ENCODE results near the gene ABCA2.

ABCA2 gene

DNA sequence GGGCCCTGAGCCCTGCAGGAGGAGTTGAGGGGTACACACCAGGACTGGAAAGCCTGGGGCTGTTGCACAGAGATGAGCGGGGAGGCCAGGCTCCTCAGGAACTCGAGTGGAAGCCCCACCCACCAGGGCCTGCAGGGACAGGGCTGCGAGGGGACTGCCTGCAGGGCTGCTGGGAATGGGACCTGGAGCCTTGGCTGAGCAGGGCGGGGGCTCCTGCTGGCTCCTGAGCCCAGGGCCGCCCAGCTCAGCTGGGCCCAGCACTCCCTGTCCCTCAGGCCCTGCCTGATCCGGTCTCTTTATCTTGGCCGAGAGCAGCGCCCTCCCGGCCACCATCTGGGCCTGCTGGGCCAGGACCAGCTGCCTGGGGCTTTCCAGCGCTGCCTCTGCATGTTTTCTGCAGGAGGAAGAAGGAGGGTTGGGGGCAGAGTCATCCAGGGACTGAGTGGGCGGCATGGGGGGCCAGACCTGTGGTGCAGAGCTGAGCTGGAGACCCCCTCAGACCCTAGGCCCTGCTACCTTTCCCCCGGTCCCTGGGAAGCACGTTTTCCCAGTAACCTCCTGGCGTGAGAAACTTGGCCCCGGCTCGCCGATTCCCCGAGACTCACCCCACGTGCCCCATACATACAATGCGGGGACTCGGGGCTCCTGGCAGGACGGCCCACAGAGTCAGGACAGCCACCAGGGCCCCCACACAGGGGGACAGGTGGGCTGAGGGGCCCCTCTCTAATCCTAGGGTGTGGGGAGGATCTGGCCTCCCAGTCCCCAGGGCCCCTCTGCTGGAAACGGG is 66.6 kb downstream of the ABCA2 start:
- no peaks in the 10 kb centered on the region for H3K27me3 Mint-ChIP-seq
- H3K4me3 Mint-ChIP-seq: no peak overlapping the region
- H3K36me3 Mint-ChIP-seq: no peaks in the 10 kb centered on the region
- no peak overlapping the region for H3K27ac Mint-ChIP-seq
- peaks cover 34% of the 10 kb centered on the region for H3K4me1 Mint-ChIP-seq (ENCODE audit: low read depth)
- H3K9me3 Mint-ChIP-seq (ENCODE audit: low read depth): no peaks in the 10 kb centered on the region

DNA sequence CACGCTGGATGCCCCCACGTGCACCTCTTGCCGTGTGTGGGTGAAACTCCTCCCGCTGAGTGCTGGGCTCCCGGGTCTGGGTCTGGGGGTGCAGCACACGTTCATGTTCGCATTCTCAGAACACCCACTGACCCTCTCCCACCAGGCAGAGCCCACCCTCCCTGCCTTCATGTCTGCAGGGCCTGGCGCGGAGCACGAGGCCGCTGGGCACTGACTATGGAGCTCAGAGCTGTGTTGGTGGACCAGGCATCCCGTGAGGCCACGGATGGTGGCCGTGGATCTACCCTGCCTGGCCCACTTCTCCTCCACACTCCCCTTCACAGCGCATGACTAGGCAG is 67.1 kb downstream of the ABCA2 start:
- Mint-ChIP-seq H3K27ac (no peak overlapping the region), H3K36me3 (no peaks in the 10 kb centered on the region), H3K9me3 (ENCODE audit: low read depth) (no peaks in the 10 kb centered on the region), H3K27me3 (no peaks in the 10 kb centered on the region), H3K4me3 (no peak overlapping the region), H3K4me1 (ENCODE audit: low read depth) (peaks cover 29% of the 10 kb centered on the region)

DNA sequence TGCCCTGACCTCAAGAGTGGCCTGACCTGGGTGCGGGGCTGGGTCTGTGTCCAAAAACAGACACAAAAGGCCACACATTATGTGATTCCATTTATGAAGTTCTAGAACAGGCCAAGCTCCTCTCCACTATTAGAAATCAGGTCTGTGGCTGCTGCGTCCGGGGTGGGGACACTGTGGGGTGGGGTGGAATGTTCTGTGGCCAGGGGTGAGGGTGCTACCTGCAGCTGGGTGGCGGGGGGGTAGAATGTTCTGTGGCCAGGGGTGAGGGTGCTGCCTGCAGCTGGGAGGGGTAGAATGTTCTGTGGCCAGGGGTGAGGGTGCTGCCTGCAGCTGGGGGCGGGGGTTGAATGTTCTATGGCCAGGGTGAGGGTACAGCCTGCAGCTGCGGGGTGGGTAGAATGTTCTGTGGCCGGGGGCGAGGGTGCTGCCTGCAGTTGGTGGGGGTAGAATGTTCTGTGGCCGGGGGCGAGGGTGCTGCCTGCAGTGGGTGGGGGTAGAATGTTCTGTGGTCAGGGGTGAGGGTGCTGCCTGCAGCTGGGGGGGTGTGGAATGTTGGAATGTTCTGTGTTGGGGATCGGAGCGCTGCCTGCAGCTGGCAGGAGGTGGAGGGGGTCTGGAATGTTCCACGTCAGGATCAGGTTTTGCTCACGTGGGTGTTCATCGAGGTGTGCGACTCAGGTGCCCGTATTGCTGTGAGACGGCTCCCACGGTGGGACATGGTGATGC is 67.7 kb downstream of the ABCA2 start:
- Mint-ChIP-seq H3K4me3 (no peak overlapping the region), H3K27me3 (no peaks in the 10 kb centered on the region), H3K9me3 (ENCODE audit: low read depth) (no peaks in the 10 kb centered on the region), H3K36me3 (no peaks in the 10 kb centered on the region), H3K27ac (no peak overlapping the region), H3K4me1 (ENCODE audit: low read depth) (peaks cover 24% of the 10 kb centered on the region)

DNA sequence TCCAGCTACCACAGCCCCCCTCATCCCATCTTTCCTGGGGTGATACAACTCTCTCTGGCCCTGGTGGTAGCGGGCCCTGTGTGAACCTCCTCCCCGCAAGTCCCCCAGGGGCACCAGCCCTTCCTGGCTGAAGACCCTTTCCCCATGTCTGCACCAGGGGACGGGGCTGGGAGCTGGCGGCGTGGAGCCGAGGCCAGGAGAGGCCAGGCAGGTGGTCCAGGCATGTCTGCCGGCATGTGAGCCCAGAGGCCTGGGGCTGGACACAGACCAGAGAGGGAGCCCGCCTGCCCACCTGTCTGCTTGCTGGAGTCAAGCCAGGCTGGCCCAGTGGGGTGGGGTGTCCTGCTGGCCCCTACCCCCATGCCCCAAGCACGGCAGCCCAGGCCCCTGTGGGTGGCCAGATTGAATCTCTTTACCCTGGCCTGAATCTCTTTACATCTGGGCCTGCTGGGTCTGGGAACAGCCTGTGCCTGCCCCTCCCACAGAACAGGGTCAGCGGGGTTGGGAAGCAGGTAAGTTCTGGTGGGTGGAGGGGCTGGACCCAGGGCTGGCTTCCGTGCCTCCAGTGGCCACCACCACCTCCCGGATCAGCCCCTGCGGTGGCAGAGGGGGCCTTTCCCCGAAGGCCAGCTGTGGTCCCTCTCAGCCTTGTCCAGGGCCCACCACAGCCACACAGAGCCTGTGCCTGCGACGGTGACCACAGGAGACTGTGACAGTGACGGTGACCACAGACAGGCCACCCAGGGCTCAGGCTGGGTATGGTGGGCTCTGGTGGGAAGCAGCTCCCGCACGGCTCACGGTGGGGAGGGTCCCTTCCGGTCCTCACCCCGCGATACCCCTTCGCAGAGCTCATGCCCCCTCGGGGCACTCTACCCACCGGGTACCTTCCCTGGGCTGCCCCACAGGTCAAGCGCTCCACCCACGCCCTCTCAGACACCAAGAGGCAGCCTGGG is 68.9 kb downstream of the ABCA2 start:
- peaks cover 19% of the 10 kb centered on the region for H3K4me1 Mint-ChIP-seq (ENCODE audit: low read depth)
- no peak overlapping the region for H3K27ac Mint-ChIP-seq
- H3K9me3 Mint-ChIP-seq (ENCODE audit: low read depth): no peaks in the 10 kb centered on the region
- no peaks in the 10 kb centered on the region for H3K27me3 Mint-ChIP-seq
- H3K36me3 Mint-ChIP-seq: no peaks in the 10 kb centered on the region
- no peak overlapping the region for H3K4me3 Mint-ChIP-seq

DNA sequence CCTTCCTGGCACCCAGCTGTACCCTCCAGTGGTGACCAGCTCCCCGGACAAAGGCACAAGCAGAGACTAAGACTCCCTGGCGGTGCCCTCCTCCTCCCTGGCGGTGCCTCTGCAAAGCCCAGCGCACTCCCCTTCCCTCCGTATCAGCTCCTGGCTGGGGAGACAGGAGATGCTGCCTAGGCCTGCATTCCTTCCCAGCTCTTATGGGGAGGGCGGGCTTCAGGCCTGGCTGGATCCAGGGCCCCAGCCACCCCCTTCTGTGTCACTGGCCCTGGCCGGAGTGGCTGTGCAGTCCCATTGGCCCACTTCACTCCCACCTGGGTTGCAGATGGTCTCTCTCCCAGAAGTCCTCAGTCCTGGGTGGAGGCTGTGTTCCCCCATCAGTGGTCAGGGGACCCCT is 69.6 kb downstream of the ABCA2 start:
- Mint-ChIP-seq H3K4me1 (ENCODE audit: low read depth) (peaks cover 19% of the 10 kb centered on the region), H3K4me3 (no peak overlapping the region)

DNA sequence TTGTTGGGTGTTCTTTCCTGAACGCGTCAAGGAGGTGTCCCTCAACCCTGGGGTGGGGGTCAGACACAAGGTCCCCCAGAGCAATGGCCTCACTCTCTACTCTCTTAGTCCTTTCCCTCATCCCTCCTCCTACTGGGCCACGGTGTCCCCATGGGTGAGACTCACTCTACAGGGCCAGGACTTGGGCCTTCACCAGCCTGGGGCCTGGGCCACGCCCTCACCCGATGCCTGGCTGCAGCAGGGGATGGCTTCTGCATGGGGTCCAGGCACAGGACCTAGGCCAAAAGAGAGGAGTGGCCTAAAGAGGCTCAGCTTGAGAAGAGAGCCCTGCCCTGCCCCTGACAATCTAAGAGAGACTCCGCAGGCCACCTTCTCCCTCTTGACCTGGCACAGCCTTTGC is 70.1 kb downstream of the ABCA2 start:
- Mint-ChIP-seq H3K4me3 (no peak overlapping the region), H3K27me3 (no peaks in the 10 kb centered on the region), H3K9me3 (ENCODE audit: low read depth) (no peaks in the 10 kb centered on the region), H3K4me1 (ENCODE audit: low read depth) (peaks cover 16% of the 10 kb centered on the region), H3K27ac (no peak overlapping the region), H3K36me3 (no peaks in the 10 kb centered on the region)

More for the DNA sequence above, 69.6 kb downstream of the ABCA2 start:
- no peaks in the 10 kb centered on the region for H3K9me3 Mint-ChIP-seq (ENCODE audit: low read depth)
- H3K36me3 Mint-ChIP-seq: no peaks in the 10 kb centered on the region
- H3K27me3 Mint-ChIP-seq: no peaks in the 10 kb centered on the region
- no peak overlapping the region for H3K27ac Mint-ChIP-seq

DNA sequence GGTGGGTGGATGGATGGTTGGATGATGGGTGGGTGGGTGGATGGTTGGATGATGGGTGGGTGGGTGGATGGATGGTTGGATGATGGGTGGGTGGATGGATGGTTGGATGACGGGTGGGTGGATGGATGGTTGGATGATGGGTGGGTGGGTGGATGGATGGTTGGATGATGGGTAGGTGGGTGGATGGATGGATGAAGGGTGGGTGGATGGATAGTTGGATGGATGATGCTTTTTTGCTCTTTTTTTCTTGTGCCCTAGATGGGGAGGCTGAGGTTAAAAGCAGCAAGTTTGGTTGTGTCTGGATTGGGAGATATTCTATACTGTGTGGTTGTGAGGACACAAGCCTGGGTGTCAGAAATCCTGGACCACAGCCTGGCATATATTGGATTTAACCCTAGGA is 70.6 kb downstream of the ABCA2 start:
- Mint-ChIP-seq H3K27ac (no peak overlapping the region), H3K36me3 (no peaks in the 10 kb centered on the region), H3K4me3 (no peak overlapping the region), H3K9me3 (ENCODE audit: low read depth) (no peaks in the 10 kb centered on the region), H3K27me3 (no peaks in the 10 kb centered on the region), H3K4me1 (ENCODE audit: low read depth) (peaks cover 13% of the 10 kb centered on the region)

Measured in activated naive CD8-positive, alpha-beta T cell (primary cell).